ENCODE measurements around the gene TSSC4. TPM values are rescaled to one million over a fixed set of nuclear protein-coding genes. Genes with fewer than 3 reads are reported as not detected.

Gene TSSC4
- total RNA-seq, 1 donor from 2014 or later, result 80.8 TPM

DNA sequence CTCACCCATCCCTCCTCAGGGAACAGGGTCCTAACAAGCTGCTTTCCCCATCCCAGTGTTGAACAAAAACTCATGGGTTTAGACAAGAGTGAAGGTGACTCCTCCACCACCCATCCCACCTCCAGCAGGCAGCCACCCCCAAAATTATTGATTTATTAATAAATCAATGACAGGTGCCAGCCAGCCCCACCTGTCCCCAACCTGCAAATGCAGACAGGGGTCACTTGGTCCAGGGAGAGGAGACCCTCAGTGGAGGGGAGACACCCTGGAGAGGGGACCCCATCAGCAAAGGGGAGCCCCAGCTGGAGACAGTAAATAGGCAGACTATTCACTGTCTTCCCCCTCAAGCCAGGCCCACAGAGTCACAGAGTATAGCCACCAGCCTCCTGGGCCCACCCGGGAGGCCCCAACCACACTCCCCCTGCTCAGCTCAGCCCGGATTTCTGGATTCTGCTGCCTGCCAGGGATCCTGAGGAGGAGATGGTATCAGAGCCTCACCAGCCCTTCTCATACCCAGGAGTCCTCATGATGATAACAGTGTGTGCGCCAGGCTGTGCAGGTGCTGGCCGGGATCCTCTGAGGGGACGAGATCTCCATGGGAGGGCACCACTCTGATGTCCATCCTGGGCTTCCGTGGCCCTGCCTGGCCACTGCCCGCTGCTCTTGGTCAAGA is 32.2 kb upstream of the TSSC4 start:
- TF ChIP-seq, protein P1, sequence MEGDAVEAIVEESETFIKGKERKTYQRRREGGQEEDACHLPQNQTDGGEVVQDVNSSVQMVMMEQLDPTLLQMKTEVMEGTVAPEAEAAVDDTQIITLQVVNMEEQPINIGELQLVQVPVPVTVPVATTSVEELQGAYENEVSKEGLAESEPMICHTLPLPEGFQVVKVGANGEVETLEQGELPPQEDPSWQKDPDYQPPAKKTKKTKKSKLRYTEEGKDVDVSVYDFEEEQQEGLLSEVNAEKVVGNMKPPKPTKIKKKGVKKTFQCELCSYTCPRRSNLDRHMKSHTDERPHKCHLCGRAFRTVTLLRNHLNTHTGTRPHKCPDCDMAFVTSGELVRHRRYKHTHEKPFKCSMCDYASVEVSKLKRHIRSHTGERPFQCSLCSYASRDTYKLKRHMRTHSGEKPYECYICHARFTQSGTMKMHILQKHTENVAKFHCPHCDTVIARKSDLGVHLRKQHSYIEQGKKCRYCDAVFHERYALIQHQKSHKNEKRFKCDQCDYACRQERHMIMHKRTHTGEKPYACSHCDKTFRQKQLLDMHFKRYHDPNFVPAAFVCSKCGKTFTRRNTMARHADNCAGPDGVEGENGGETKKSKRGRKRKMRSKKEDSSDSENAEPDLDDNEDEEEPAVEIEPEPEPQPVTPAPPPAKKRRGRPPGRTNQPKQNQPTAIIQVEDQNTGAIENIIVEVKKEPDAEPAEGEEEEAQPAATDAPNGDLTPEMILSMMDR (IDR thresholded peaks at IDR 0.05; ENCODE audit: insufficient read depth, low read length, severe bottlenecking), result no peak
- no peaks in the 10 kb centered on the region for H3K36me3 ChIP-seq (ENCODE audit: control insufficient read depth, insufficient read depth, low read length)
- no peak overlapping the region for H3K4me3 ChIP-seq (ENCODE audit: low read depth, low read length)
- DNase-seq (ENCODE audit: low read depth) (no peak), FAIRE-seq (no peak)
- peaks cover 5% of the 10 kb centered on the region for H3K27me3 ChIP-seq (ENCODE audit: control insufficient read depth, insufficient read depth, low read length)

DNA sequence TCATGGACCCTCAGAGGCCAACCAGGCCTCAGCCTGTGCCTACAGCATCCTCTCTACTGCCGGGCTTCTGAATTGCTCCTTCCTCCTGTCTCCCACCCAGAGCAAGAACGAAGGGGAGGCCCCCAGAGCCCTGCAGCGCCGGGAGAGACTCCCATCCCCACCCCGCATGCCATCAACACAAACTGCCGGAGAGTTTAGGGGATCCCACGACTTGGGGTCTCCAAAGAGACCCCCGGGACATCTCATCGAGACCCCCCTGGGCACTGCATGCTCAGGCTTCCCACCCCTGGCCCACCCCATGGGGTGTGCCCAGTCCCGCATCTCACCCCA is 31.7 kb upstream of the TSSC4 start:
- TF ChIP-seq, protein P1 (IDR thresholded peaks at IDR 0.05; ENCODE audit: insufficient read depth, low read length, severe bottlenecking), result no peak
- no peak for FAIRE-seq

DNA sequence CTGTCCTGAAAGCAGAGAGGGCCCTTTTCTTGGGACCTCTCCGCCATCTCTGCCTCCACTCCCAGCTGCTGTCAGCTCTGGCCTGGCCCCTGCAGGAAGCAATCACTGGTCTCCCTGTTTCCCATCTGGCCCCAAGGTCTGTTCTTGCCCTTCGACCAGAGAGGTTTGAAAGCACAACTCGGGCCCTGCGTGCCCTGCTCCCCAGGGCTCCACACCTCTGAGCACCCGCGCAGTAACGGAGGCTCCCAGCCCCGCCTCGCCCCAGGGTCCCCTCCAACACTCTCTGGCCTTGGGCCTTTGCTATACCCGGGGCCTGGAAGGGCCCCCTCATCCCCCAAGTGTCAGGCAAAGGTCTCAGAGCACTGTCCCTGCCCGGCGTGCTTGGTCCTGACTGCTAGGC is 31.2 kb upstream of the TSSC4 start:
- FAIRE-seq, result no peak

More for the DNA sequence above, 31.7 kb upstream of the TSSC4 start:
- Histone ChIP-seq H3K27me3 (ENCODE audit: control insufficient read depth, insufficient read depth, low read length) (peaks cover 5% of the 10 kb centered on the region), H3K4me3 (ENCODE audit: low read depth, low read length) (no peak overlapping the region), H3K36me3 (ENCODE audit: control insufficient read depth, insufficient read depth, low read length) (no peaks in the 10 kb centered on the region)
- DNase-seq (ENCODE audit: low read depth), result no peak

DNA sequence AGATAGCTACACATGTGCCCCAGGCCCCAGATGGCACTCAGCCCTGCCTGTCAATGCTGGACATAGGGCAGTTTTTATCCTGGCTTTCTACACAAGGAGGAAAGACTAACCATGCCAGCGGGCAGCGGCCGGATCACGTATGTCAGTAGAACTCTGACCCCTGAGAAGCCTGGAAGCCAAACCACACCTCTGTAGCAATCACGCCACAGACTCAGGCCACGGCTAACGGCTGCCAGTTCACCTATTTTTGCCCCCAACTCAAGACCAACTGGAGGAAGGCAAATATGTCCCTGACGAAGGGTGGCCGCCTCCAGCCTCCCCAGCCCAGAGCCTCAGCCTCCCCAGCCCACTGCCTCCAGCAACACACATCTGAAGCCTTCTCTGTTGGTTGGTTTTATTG is 30.7 kb upstream of the TSSC4 start:
- H3K4me3 ChIP-seq (ENCODE audit: low read depth, low read length), result no peak overlapping the region
- DNase-seq (ENCODE audit: low read depth), result no peak
- no peak for FAIRE-seq
- TF ChIP-seq, protein P1 (IDR thresholded peaks at IDR 0.05; ENCODE audit: insufficient read depth, low read length, severe bottlenecking), result no peak
- H3K27me3 ChIP-seq (ENCODE audit: control insufficient read depth, insufficient read depth, low read length), result peaks cover 5% of the 10 kb centered on the region
- no peaks in the 10 kb centered on the region for H3K36me3 ChIP-seq (ENCODE audit: control insufficient read depth, insufficient read depth, low read length)

More for the DNA sequence above, 31.2 kb upstream of the TSSC4 start:
- H3K27me3 ChIP-seq (ENCODE audit: control insufficient read depth, insufficient read depth, low read length), result peaks cover 5% of the 10 kb centered on the region
- H3K36me3 ChIP-seq (ENCODE audit: control insufficient read depth, insufficient read depth, low read length), result no peaks in the 10 kb centered on the region
- H3K4me3 ChIP-seq (ENCODE audit: low read depth, low read length), result no peak overlapping the region
- DNase-seq (ENCODE audit: low read depth), result no peak
- TF ChIP-seq, protein P1 (IDR thresholded peaks at IDR 0.05; ENCODE audit: insufficient read depth, low read length, severe bottlenecking), result no peak

DNA sequence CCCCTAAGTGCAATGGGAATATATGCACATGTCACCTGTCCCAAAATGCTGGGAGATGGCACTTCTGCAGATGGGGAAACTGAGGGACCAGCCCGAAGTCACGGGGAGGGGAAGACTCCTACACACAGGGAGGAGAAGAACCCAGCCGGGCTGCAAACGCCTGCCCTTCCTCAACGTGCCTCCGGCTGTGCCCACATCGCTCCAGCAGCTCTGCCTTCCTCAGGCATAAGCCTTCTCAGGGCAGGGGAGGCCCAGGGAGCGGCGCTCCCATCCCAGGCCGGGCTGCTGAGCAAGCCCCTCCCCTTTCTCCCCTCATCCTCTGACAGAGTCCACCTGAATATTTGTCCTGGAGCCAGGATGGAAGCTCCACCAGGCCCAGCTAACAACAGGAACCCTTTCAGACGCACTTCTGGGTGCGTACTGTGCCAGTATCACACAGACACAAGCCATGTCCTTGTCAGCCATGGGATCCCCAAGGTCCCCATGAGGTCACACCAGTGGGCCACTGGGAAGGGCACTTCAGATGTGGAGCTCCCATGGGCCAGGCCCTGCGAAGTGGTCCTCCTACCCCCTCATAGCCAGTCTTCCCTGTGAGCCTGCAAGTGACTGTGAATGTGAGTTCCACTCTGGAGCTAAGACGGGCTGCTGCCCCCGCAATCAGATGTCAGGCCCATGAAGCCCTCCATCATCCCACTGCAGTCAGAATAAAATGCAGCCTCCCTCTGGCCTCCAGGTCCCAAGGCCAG is 25.9 kb upstream of the TSSC4 start:
- no peaks in the 10 kb centered on the region for H3K36me3 ChIP-seq (ENCODE audit: control insufficient read depth, insufficient read depth, low read length)
- no peaks in the 10 kb centered on the region for H3K27me3 ChIP-seq (ENCODE audit: control insufficient read depth, insufficient read depth, low read length)
- H3K4me3 ChIP-seq (ENCODE audit: low read depth, low read length), result no peak overlapping the region
- TF ChIP-seq, protein P1 (IDR thresholded peaks at IDR 0.05; ENCODE audit: insufficient read depth, low read length, severe bottlenecking), result no peak
- DNase-seq (ENCODE audit: low read depth) (no peak), FAIRE-seq (no peak)

Data from bronchial epithelial cell (primary cell).